Measurements from ENCODE around the gene PLSCR5.

DNA sequence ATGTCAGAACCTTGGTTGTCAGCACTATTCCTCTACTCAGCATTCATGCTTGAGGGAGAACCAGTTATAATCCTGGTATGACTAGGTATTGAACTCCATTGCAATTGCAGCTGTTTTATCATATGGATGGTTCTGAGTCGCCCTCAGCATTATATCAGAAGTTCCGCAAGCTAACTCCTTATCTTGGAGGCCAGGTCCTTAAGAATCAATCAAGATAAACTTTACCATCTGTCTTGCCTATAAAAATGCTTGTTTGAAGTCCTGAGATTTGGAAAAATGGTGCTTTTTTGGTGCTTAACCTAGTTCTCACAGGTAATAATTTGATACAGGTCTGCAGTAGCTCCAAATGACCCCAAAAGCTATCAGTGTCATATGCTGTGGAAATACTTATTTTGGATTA lies 44.5 kb downstream of the PLSCR5 start:
- TF ChIP-seq, protein P1, sequence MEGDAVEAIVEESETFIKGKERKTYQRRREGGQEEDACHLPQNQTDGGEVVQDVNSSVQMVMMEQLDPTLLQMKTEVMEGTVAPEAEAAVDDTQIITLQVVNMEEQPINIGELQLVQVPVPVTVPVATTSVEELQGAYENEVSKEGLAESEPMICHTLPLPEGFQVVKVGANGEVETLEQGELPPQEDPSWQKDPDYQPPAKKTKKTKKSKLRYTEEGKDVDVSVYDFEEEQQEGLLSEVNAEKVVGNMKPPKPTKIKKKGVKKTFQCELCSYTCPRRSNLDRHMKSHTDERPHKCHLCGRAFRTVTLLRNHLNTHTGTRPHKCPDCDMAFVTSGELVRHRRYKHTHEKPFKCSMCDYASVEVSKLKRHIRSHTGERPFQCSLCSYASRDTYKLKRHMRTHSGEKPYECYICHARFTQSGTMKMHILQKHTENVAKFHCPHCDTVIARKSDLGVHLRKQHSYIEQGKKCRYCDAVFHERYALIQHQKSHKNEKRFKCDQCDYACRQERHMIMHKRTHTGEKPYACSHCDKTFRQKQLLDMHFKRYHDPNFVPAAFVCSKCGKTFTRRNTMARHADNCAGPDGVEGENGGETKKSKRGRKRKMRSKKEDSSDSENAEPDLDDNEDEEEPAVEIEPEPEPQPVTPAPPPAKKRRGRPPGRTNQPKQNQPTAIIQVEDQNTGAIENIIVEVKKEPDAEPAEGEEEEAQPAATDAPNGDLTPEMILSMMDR (IDR thresholded peaks at IDR 0.05; ENCODE audit: low read depth, low read length): no peak
- no peak for TF ChIP-seq POLR2A (IDR thresholded peaks at IDR 0.05; ENCODE audit: extremely low read depth, insufficient read length)

Data from NB4 (cell line).